Measurements from ENCODE around the gene ANKFY1. TPM values are rescaled to one million over a fixed set of nuclear protein-coding genes. Genes with fewer than 3 reads are reported as not detected.

Gene ANKFY1
- total RNA-seq, 6 experiments from 2014 or later: 37.1 to 45.1 (median 40.7) TPM

- Mint-ChIP-seq H3K27me3 (ENCODE audit: insufficient read depth) (no peaks in the 10 kb centered on the region), H3K36me3 (ENCODE audit: low read depth) (peaks cover 7% of the 10 kb centered on the region; the same call in 1 of the 2 replicates), H3K9me3 (no peaks in the 10 kb centered on the region), H3K4me1 (ENCODE audit: low read depth) (peaks cover 23% of the 10 kb centered on the region), H3K4me3 (no peak overlapping the region), H3K27ac (no peak overlapping the region)
- DNase-seq: no peak
- TF ChIP-seq CTCF (IDR thresholded peaks at IDR 0.05): no peak
Measured at GRCh38 chr17:4247361-4247970, 16.3 kb downstream of the ANKFY1 start.

- peaks cover 7% of the 10 kb centered on the region; the same call in 1 of the 2 replicates for H3K36me3 Mint-ChIP-seq (ENCODE audit: low read depth)
- no peaks in the 10 kb centered on the region for H3K27me3 Mint-ChIP-seq (ENCODE audit: insufficient read depth)
- no peak overlapping the region for H3K27ac Mint-ChIP-seq
- H3K4me1 Mint-ChIP-seq (ENCODE audit: low read depth): peaks cover 23% of the 10 kb centered on the region
- no peak overlapping the region for H3K4me3 Mint-ChIP-seq
- no peak for DNase-seq
- no peaks in the 10 kb centered on the region for H3K9me3 Mint-ChIP-seq
- no peak for TF ChIP-seq CTCF (IDR thresholded peaks at IDR 0.05)
Measured at GRCh38 chr17:4246674-4247073, 17.1 kb downstream of the ANKFY1 start.

DNA sequence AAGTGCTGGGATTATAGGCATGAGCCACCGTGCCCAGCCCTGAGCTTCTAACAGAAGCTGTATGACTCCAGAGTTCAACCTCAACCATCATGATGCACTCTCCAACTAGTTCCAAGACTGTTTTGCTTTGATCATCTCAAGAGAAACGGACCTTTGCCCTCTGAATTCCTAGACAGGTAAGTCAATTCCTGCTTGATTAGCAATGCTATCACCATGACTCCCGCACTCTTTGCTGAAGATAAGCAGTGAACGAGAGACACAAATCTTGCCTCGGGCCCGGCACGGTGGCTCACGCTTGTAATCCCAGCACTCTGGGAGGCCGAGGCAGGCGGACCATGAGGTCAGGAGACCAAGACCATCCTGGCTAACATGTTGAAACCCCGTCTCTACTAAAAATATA is 22.2 kb downstream of the ANKFY1 start:
- no peak for TF ChIP-seq CTCF (IDR thresholded peaks at IDR 0.05)
- Mint-ChIP-seq H3K4me1 (ENCODE audit: low read depth) (no peaks in the 10 kb centered on the region), H3K36me3 (ENCODE audit: low read depth) (no peaks in the 10 kb centered on the region; the same call in 1 of the 2 replicates), H3K9me3 (no peaks in the 10 kb centered on the region), H3K4me3 (no peak overlapping the region), H3K27ac (no peak overlapping the region), H3K27me3 (ENCODE audit: insufficient read depth) (no peaks in the 10 kb centered on the region; the same call in 1 of the 2 replicates)
- DNase-seq: no peak

DNA sequence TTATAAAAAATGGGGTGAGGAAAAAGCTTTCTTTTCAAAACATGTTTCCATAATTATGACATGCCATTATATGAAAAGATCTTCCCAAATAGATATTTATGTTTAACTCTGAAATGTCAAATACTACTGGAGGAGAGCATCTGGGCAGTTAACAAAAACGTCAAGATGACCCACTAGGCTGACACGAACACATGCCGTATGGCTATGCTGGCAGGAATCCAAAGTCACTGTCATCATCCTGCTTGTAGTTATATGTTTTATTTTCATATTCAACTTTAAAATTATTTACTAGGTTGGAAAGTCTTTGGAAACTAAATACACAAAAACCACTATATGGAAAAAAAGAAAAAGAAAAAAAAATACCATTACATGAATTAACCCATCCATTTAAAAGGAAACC is 27.3 kb downstream of the ANKFY1 start:
- Mint-ChIP-seq H3K4me3 (no peak overlapping the region), H3K9me3 (no peaks in the 10 kb centered on the region), H3K36me3 (ENCODE audit: low read depth) (peaks cover 12% of the 10 kb centered on the region), H3K27ac (no peak overlapping the region), H3K4me1 (ENCODE audit: low read depth) (peaks cover 27% of the 10 kb centered on the region), H3K27me3 (ENCODE audit: insufficient read depth) (no peaks in the 10 kb centered on the region; the same call in 1 of the 2 replicates)
- no peak for TF ChIP-seq CTCF (IDR thresholded peaks at IDR 0.05)
- no peak for DNase-seq

DNA sequence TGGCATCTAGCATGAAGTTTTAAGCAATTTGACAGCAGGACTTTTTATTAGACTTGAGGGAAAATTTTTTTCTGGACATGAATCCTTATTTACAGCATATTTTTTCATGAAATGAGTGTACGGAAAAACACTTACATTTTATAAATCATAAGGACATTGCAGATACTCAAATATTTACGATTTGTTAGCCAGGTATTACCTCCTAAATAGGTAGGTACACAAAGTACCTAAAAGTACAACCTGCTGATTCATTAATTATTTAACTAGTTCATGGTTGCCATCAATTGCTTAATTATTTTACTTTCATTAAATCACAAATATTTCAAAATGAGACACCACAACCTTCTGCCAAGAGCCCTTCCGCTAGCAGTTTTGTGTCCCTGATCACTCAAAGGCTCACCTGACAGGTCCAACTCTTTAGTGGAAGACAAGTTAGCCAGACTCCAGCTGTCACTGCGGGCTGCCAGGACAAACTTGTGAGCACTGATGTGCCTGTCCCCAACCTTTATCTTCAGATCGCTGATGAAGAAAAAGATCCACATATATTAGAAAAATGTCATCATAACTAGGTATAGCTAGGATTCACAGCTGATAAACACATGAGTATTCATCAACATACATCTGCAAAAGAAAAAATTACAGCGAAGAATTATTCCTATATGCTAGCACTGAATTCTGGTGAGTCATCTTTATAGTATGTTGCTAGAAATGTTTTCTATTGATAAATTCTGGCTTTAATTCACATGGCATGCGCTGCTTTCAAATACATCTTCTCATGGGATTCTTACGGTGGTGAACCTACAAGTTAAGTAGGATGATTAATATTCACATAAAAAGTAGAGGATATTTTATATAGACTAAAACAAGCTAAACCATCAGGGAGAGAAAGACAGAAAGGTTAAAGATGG is 28.2 kb downstream of the ANKFY1 start:
- Mint-ChIP-seq H3K27me3 (ENCODE audit: insufficient read depth) (no peaks in the 10 kb centered on the region), H3K27ac (no peak overlapping the region), H3K4me3 (no peak overlapping the region), H3K36me3 (ENCODE audit: low read depth) (peaks cover 12% of the 10 kb centered on the region), H3K9me3 (no peaks in the 10 kb centered on the region), H3K4me1 (ENCODE audit: low read depth) (peaks cover 33% of the 10 kb centered on the region)
- TF ChIP-seq CTCF (IDR thresholded peaks at IDR 0.05): no peak
- no peak for DNase-seq
